ENCODE data around the gene ADAMTSL3. TPM values are rescaled to one million over a fixed set of nuclear protein-coding genes. Genes with fewer than 3 reads are reported as not detected.

ADAMTSL3 gene
- total and polyA plus RNA-seq, 2 of the 8 experiments (the other 6 are each of a cell fraction or from before 2014, with no cell fraction given): 0.35 to 1.4 TPM

- no peaks in the 10 kb centered on the region for H4K20me1 ChIP-seq (replicated peaks in 1 of 2; ENCODE audit: control insufficient read depth in 1 of 2, insufficient read depth in 2 of 2, low read length in 2 of 2)
- ChIA-PET POLR2A (ENCODE audit: partially characterized antibody) (no interaction called here), CTCF (ENCODE audit: partially characterized antibody) (interaction anchor here (1.2 to 1.5 kb wide), 2 partner anchors 21 to 277 kb away, joined by 3 to 5 read pairs; no protein-coding TSS in a partner anchor)
- no peaks in the 10 kb centered on the region for H3K36me3 ChIP-seq (ENCODE audit: control insufficient read depth in 2 of 4, insufficient read depth in 4 of 4, low read length in 3 of 4)
- no peak overlapping the region for H3K27ac ChIP-seq (ENCODE audit: low read depth, low read length)
- no peak overlapping the region for H2BK5ac ChIP-seq (ENCODE audit: low read depth, low read length)
- no peak overlapping the region for H3K4ac ChIP-seq (replicated peaks; ENCODE audit: insufficient read length, low read depth, low read length)
- no peak overlapping the region for H2AK5ac ChIP-seq (ENCODE audit: low read depth, low read length)
- no peak overlapping the region for H3K56ac ChIP-seq (replicated peaks; ENCODE audit: insufficient read length, low read depth, low read length)
- WGBS, 2 experiments (ENCODE audit: extremely low coverage in 1 of 2, insufficient coverage in 1 of 2, insufficient read length in 1 of 2, insufficient replicate concordance in 2 of 2, low coverage in 1 of 2, low lambda C conversion rate in 2 of 2, missing lambda C conversion rate in 1 of 2): 67% methylated on average over 3 of the region's 3 CpGs; no CpG with 5 or more reads in 1 of the 2 experiments
- H4K5ac ChIP-seq (ENCODE audit: insufficient read length, low read depth, low read length): no peak overlapping the region
- no peaks in the 10 kb centered on the region for H3K23me2 ChIP-seq (ENCODE audit: low read depth, low read length)
- no peak overlapping the region for H2BK120ac ChIP-seq (replicated peaks; ENCODE audit: low read depth, low read length)
- no peak overlapping the region for H3K18ac ChIP-seq (ENCODE audit: extremely low read depth, low read length)
- no peak for FAIRE-seq
- H4K8ac ChIP-seq (ENCODE audit: extremely low read depth, insufficient read depth, low read length): no peak overlapping the region
- H3K9ac ChIP-seq (replicated peaks in 1 of 4; ENCODE audit: extremely low read depth in 1 of 4, low read depth in 3 of 4, low read length in 3 of 4): no peak overlapping the region
- no peak for DNase-seq (ENCODE audit: low read depth in 1 of 2, low spot score in 2 of 2)
- H3K27me3 ChIP-seq (replicated peaks in 1 of 4; ENCODE audit: control insufficient read depth in 3 of 4, extremely low read depth in 1 of 4, insufficient read depth in 3 of 4, low read length in 3 of 4): no peaks in the 10 kb centered on the region
- no peak for TF ChIP-seq SIRT6 (IDR thresholded peaks at IDR 0.05; ENCODE audit: low read length)
- no peak for TF ChIP-seq SRF (IDR thresholded peaks at IDR 0.05; ENCODE audit: low read depth, low read length)
- TF ChIP-seq SP4 (IDR thresholded peaks at IDR 0.05; ENCODE audit: low read length): no peak
- TF ChIP-seq RXRA (IDR thresholded peaks at IDR 0.05; ENCODE audit: insufficient read depth, low read depth, low read length): no peak
- no peaks in the 10 kb centered on the region for H3K4me1 ChIP-seq (replicated peaks in 1 of 4; ENCODE audit: control insufficient read depth in 3 of 4, insufficient read depth in 4 of 4, low read length in 3 of 4)
- no peak overlapping the region for H3K4me3 ChIP-seq (ENCODE audit: extremely low read depth in 1 of 4, insufficient read depth in 2 of 4, low read depth in 3 of 4, low read length in 4 of 4)
- no peak overlapping the region for H3K23ac ChIP-seq (ENCODE audit: insufficient read length)
- no peak overlapping the region for H2BK20ac ChIP-seq (ENCODE audit: low read length)
- H2AFZ ChIP-seq (ENCODE audit: low read length): no peak overlapping the region
- no peaks in the 10 kb centered on the region for H3K9me3 ChIP-seq (ENCODE audit: insufficient read depth in 2 of 2, low read depth in 1 of 2, low read length in 1 of 2)
- H3K4me2 ChIP-seq (ENCODE audit: insufficient read depth in 1 of 2, low read depth in 2 of 2, low read length in 2 of 2): no peak overlapping the region
- H3K79me2 ChIP-seq (ENCODE audit: control insufficient read depth in 1 of 2, insufficient read depth in 2 of 2, low read length in 2 of 2): no peaks in the 10 kb centered on the region
- no peaks in the 10 kb centered on the region for H3K79me1 ChIP-seq (ENCODE audit: low read depth, low read length)
- no peak overlapping the region for H2BK15ac ChIP-seq (ENCODE audit: low read length)
- no peak overlapping the region for H3K14ac ChIP-seq (ENCODE audit: insufficient read length)
- H2BK12ac ChIP-seq (ENCODE audit: low read depth, low read length): no peak overlapping the region
- H4K91ac ChIP-seq (replicated peaks; ENCODE audit: insufficient read length, low read length): no peak overlapping the region
These were observed 59.3 kb downstream of the ADAMTSL3 start for GRCh38 chr15:83713242-83713641.
